ENCODE data around the gene CTU2. TPM values are rescaled to one million over a fixed set of nuclear protein-coding genes. Genes with fewer than 3 reads are reported as not detected.

CTU2 gene
- total and polyA plus RNA-seq, 10 donors: 7.2 to 28.2 (median 15.5) TPM

GRCh38 chr16:88659160-88659559 lies 47.1 kb upstream of the CTU2 start:
- H3K4me3 ChIP-seq: no peak overlapping the region
- DNase-seq: no peak
- no peaks in the 10 kb centered on the region for H3K27me3 ChIP-seq (replicated peaks in 1 of 7)
- peaks cover 0 to 50% (median 28%) of the 10 kb centered on the region in 6 donors for H3K36me3 ChIP-seq
- H3K9me3 ChIP-seq: no peaks in the 10 kb centered on the region
- intact Hi-C loops (cut with DNase I; ENCODE audit: low total_unique reads): loop anchor here (10.0 kb wide), 1 partner anchor 46 kb away; the partner anchor contains the start of genes CTU2 and RNF166
- no peak overlapping the region for H3K27ac ChIP-seq
- WGBS, 5 donors: 93 to 97% (median 95%) methylated on average over 16 to 25 of the region's 25 CpGs
- H3K4me1 ChIP-seq: peaks cover 10 to 37% (median 21%) of the 10 kb centered on the region in 6 donors
- TF ChIP-seq POLR2AphosphoS5 (IDR thresholded peaks at IDR 0.05) (no peak), POLR2A (IDR thresholded peaks at IDR 0.05) (no peak), CTCF (IDR thresholded peaks at IDR 0.05 in 8 of 11, conservative IDR thresholded peaks at IDR 0.05 in 3 of 11) (no peak)

- H3K4me3 ChIP-seq: no peak overlapping the region
These were observed 44.8 kb upstream of the CTU2 start for GRCh38 chr16:88661468-88661867.

GRCh38 chr16:88662222-88662842 lies 44.0 kb upstream of the CTU2 start:
- intact Hi-C loops (cut with DNase I; ENCODE audit: low total_unique reads): no loop called here
- TF ChIP-seq POLR2AphosphoS5 (IDR thresholded peaks at IDR 0.05) (no peak), CTCF (IDR thresholded peaks at IDR 0.05 in 8 of 11, conservative IDR thresholded peaks at IDR 0.05 in 3 of 11) (no peak), POLR2A (IDR thresholded peaks at IDR 0.05) (no peak)
- no peaks in the 10 kb centered on the region for H3K9me3 ChIP-seq
- peak overlapping the region; percentile 51 to 95 (median 84) for H3K4me3 ChIP-seq
- H3K27ac ChIP-seq: peak overlapping the region; percentile 77 to 97 (median 90)
- peaks cover 16 to 52% (median 36%) of the 10 kb centered on the region in 6 donors for H3K4me1 ChIP-seq
- H3K27me3 ChIP-seq (replicated peaks in 1 of 7): no peaks in the 10 kb centered on the region
- 2 to 3% (median 3%) methylated on average over 34 to 49 of the region's 49 CpGs for WGBS, 5 donors
- H3K36me3 ChIP-seq: peaks cover 0 to 19% (median 5%) of the 10 kb centered on the region in 6 donors
- no peak for DNase-seq

More at GRCh38 chr16:88661468-88661867, 44.8 kb upstream of the CTU2 start:
- intact Hi-C loops (cut with DNase I; ENCODE audit: low total_unique reads): no loop called here
- Histone ChIP-seq H3K4me1 (peaks cover 16 to 52% (median 36%) of the 10 kb centered on the region in 6 donors), H3K27me3 (replicated peaks in 1 of 7) (no peaks in the 10 kb centered on the region), H3K36me3 (peaks cover 0 to 27% (median 11%) of the 10 kb centered on the region in 6 donors), H3K27ac (no peak overlapping the region), H3K9me3 (no peaks in the 10 kb centered on the region)
- DNase-seq: no peak
- TF ChIP-seq POLR2A (IDR thresholded peaks at IDR 0.05) (no peak), POLR2AphosphoS5 (IDR thresholded peaks at IDR 0.05) (no peak), CTCF (IDR thresholded peaks at IDR 0.05 in 8 of 11, conservative IDR thresholded peaks at IDR 0.05 in 3 of 11) (no peak)
- WGBS, 5 donors: 84 to 95% (median 92%) methylated on average over 10 of the region's 10 CpGs

- DNase-seq: peak; percentile 97
- H3K4me1 ChIP-seq: peaks cover 16 to 52% (median 36%) of the 10 kb centered on the region in 6 donors
- H3K9me3 ChIP-seq: no peaks in the 10 kb centered on the region
- H3K4me3 ChIP-seq: peak within 1 kb of the TSS; percentile 51 to 95 (median 84)
- H3K27me3 ChIP-seq (replicated peaks in 1 of 7): no peaks in the 10 kb centered on the region
- WGBS, 5 donors: 0 to 1% (median 0%) methylated on average over 28 to 88 of the region's 88 CpGs
- H3K36me3 ChIP-seq: peaks cover 0 to 12% (median 2%) of the 10 kb centered on the region in 6 donors
- intact Hi-C loops (cut with DNase I; ENCODE audit: low total_unique reads): no loop called here
- TF ChIP-seq CTCF (IDR thresholded peaks at IDR 0.05 in 8 of 11, conservative IDR thresholded peaks at IDR 0.05 in 3 of 11) (peak in 1 of 11 experiments; percentile 55), POLR2A (IDR thresholded peaks at IDR 0.05) (peak in 1 of 3 donors; percentile 76), POLR2AphosphoS5 (IDR thresholded peaks at IDR 0.05) (peak; percentile 94 to 97 (median 96))
- H3K27ac ChIP-seq: peak within 1 kb of the TSS; percentile 77 to 97 (median 90)
These were observed 43.3 kb upstream of the CTU2 start, which contains the start of gene MVD for GRCh38 chr16:88662843-88663606. Gene MVD (minus strand): TSS chr16:88663091. CDS start chr16:88663080, 11 bp downstream.

Measured in spleen (tissue), 11 donors.